GM21515 (cell line): ENCODE measurements around the gene TOM1.

Experiments
- ATAC-seq: cut with Tn5 transposase; IDR thresholded peaks from one replicate; pipeline ENCODE4 v1.9.1; 2021; ENCODE audit not compliant: unreplicated experiment

The TOM1 gene

DNA sequence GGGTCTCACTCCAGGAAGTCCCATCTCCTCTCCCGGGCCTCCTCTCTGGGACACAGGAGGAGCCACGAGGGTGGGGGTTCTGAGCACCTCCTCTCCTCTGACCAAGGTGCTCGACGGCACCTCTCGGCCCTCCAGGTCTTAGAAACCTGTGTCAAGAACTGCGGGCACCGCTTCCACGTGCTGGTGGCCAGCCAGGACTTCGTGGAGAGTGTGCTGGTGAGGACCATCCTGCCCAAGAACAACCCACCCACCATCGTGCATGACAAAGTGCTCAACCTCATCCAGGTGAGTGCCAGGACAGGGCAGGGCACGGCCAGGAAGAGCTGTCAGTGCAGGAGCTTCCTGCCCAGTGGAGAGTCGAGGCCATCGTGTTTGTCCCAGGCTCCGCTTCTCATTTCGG, 23.2 kb downstream of the TOM1 start:
- ATAC-seq = no peak

DNA sequence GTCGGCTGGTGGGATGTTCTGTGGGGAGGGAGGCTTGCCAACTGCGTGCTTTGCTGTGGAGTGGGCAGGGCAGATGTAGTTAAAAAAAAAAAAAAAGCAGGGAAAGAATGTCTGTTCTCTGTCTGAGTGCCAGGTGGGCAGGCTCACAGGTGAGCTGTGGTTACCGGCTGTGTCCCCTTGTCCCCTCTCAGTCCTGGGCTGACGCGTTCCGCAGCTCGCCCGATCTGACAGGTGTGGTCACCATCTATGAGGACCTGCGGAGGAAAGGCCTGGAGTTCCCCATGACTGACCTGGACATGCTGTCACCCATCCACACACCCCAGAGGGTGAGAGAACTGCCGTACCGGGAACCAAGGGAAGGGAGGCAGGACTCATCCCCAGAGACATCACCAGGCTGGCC, 23.6 kb downstream of the TOM1 start:
- ATAC-seq = no peak

- no peak for ATAC-seq
Measured at GRCh38 chr22:35324067-35324466, 24.4 kb downstream of the TOM1 start.

DNA sequence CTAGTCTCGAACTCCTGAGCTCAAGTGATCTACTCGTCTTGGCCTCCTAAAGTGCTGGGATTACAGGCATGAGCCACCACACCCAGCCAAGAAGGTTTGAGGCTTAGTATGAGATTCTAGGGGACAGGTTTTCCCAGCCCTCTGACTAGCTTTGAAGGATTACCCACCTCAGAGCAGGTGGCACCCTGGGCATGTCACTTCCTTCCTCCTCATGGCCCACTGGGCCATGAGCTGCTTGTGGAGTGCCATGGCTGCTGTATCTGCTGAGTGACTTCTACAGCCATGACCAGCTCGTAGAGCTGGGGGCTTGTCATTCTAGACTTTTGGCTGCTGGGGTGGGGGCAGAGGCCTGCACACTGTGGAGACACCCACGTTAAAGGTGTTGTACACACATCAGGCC, 25.1 kb downstream of the TOM1 start:
- ATAC-seq = no peak

DNA sequence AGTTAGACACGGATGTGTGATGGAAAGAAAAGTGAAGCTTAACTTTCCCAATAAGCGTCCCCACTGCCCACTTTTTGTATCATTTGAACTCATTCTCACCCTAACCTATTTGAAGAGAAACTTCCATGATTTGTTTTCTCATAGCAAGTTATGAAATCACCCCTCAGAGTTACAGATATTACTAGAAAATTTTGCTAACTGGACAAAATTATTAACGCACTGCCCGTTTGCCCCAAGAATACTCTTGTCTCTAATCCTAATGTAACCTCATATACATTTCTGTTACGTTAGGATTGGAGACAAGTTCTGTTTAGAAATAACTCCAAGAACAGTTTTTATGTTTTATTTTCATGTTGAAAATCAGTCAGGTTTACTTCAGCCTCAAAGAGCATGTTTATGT, 25.5 kb downstream of the TOM1 start:
- no peak for ATAC-seq

- no peak for ATAC-seq
Measured at GRCh38 chr22:35326854-35327562, 27.3 kb downstream of the TOM1 start.

DNA sequence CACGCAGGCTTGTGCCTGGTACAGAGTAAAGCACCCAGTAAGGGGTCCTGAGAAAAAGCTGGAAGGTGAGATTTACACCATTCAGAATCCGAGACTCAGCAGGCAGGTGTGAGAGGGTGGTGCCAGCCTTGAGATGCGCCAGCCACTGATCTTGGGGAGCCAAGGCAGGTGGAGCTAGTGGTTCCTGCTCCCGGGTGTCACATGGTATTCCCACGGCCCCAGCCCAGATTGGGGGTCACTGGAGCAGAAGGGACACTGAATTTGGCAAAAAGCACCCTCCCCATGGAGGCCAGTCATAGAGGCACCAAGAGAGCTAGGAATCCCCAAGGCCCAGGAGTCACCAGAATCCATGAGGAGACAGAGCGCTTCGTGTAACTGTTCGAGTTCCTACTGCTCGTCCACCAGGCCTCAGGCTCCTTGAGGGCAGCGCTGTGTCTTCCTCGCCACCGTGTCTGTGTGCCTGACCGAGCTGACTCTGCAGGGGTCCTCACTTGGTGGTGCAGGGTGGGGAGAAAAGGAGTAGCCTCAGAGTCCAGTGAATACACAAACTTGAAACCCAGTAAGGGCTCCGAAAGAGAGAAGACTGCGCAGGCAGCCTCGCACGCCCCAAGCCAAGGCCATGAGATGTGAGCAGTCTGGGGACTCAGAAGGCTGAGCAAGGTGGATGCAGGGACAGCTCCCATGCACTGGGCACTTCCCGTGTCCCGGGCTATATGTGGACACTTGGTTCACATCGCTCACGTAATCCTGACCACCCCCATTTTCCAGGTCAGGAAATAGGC, 28.2 kb downstream of the TOM1 start:
- ATAC-seq = no peak

DNA sequence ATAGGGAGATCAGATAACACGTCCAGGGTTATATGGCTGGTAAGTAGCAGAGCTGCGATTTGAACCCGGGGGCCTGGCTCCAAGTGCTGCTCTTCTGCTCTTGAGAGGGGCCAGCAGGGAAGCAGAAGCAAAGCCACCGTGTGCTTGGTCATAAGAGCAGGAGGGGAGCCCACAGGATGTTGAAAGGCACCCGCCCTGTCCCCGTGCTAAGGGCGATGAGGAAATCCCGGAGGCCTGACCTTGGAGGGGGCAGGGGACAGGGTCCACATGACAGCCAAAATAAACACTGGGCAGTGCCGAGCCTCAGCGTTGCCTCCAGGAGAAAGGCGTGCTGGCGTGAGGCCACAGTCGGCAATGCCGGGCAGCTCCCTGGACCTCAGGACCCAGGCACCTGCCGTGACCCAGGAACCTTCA, 28.8 kb downstream of the TOM1 start:
- ATAC-seq = no peak

DNA sequence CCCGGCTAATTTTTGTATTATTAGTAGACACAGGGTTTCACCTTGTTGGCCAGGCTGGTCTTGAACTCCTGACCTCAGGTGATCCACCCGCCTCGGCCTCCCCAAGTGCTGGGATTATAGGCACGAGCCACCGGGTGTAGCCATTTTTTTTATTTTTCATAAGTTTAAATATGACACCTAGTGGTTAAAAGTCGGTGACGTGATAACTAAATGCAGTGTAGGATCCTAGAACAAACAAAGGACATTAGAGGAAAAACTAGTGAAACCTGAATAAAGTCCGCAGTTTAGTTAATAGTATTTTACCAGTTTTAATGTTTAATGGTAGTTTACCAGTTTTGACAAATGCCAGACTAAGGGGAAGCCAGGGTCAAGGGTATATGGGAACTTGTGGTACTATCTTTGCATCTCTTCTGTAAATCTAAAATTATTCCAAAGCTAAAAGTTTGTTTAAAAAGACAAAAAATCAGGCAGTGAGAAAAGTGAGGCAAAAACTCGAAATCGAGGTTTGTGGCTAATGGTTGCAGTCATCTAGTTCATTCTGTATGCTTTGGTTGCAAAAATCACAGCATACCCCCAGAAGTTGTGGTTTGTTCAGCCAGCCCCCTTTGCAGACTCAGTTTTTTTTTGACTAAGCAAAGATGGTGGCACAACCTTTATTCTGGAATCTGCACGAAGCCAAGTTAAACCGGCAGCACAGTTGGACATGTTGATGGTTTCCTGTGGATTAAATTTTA, 29.6 kb downstream of the TOM1 start:
- no peak for ATAC-seq

GRCh38 chr22:35330258-35330861, 30.7 kb downstream of the TOM1 start:
- ATAC-seq = no peak

DNA sequence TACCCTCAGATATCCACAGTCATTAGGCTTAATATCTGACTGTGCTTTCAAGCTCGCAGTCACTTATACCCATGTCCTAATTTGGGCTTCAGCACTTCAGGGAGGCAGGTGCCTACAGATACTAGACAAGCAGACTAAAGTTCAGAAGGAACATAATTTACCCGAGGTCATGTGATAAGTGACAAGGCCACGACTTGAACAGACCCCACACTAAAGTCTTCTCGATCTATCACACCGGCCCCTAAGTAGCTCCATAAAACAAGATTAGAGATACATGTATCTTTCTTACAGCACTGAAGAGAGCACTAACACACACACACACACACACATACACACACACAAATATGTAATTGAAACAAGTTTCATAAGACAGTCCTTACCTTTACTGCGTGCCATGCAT, 32.6 kb downstream of the TOM1 start:
- ATAC-seq = no peak

DNA sequence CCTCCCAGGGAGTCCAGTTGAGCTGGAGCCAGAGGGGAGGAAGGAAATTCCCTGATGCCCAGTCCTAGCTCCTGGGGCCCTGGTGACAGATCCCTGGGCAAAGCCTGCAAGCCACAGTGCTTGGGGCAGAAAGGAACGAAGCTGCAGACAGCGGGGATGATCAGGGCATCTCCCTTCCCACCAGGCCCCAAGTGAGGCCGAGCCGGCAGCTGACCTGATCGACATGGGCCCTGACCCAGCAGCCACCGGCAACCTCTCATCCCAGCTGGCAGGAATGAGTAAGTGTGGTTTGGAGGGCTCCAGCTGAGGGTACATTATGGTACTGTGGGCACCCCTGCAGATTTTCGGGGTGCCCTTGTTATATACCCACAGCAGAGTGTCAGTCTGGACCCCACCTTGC, 33.5 kb downstream of the TOM1 start:
- no peak for ATAC-seq

DNA sequence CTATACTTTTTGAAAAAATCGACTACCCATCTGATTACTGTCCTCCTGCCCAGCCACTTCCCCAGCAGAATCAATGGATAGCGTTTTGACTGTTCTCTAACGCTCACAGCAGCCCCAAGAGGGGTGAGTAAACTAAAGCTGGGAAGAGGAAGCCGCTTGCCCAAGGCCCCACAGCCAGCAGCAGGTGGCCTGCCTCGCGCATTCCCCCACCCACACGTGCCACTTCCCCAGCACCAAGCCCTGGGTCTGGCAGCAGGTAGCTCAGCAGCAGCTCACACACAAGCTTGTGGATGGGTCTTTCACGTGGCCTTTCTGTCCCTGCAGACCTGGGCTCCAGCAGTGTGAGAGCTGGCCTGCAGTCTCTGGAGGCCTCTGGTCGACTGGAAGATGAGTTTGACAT, 34.3 kb downstream of the TOM1 start:
- no peak for ATAC-seq

GRCh38 chr22:35335468-35335867, 35.8 kb downstream of the TOM1 start:
- ATAC-seq = no peak

- no peak for ATAC-seq
Measured at GRCh38 chr22:35335936-35336781, 36.5 kb downstream of the TOM1 start.

DNA sequence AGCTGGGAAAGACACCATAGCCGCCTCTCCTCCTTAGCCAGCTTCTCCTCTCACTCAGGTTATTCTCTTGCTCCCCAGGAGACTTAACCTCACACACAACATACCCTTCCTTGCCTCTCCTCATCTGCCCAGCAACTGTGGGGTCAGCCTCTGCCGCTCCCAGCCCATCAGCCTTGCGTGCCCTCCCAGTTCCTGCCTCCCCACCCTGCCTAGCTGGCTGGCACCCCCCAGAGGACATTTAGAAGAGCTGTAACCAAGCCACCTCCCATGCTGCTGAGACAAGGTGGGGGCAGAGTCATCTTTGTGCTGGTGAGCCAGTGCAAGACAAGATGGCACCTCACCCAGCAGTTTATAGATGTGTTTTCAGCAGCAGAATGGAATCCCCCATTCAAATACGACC, 38.2 kb downstream of the TOM1 start:
- ATAC-seq = no peak

- ATAC-seq = no peak
Measured at GRCh38 chr22:35341090-35341874, 41.6 kb downstream of the TOM1 start.

- no peak for ATAC-seq
Measured at GRCh38 chr22:35342390-35342789, 42.7 kb downstream of the TOM1 start.

GRCh38 chr22:35343664-35344550, 44.2 kb downstream of the TOM1 start:
- no peak for ATAC-seq
